HG03045 (cell line): ENCODE results near the gene SLC39A11.
"Not testable (repeated sequence)": the region's sequence is repeated elsewhere in the genome, so short reads cannot be mapped to it uniquely, and the experiment has no call there.

Experiments used
- ATAC-seq: cut with Tn5 transposase; IDR thresholded peaks from one replicate; pipeline ENCODE4 v1.9.1; 2021; ENCODE audit warnings: mild to moderate bottlenecking, moderate library complexity; ENCODE audit not compliant: unreplicated experiment

SLC39A11 gene

DNA sequence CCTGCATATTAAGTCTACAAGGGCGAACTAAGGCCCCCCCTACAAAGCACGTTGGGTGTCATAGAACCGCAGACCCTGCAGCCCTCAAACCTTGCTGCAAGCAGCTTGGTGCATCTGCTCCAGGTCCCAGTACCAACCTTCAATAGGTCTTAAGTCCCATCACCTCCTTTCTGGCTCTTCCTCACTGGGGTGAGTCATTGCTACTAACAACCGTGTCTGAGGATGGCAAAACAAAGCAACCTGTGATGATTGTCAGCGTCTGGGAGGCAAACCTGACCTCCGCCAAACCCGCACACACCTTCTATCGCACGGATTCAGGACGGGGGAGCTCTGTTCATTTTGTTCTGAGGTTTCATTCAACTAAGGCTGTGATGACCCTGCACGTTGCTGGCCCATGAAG lies 138.9 kb downstream of the SLC39A11 start:
- no peak for ATAC-seq

DNA sequence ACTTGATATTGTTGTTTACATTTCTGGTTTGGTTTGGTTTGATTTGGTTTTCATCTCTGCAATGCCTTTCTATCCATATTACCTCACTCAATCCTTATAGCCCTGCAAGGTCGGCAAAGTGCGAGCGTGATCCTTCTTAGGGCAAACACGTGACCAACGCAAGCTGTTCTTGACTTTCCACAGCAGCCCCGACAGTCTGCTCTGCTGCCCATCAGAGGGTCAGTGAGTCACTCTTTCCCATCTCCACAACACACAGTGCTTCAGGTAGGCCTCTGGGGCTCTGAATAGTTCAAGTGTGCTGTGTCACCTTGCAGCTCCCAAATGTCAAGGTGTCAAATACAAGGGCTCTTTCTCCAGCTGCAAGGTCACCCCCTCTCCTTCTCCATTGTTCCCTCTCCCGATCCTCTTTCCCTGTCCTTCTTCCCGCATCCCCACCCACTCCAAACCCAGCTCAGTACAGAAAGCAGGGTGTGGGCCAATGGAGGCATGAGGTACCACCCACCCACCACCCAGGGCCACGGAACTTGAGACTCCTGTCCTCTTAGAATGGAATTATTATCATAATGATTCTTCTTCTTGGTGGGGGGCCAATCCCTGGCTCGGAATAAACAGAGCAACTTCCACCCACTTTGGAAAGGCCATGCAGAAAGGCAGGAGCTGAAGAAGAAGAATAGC lies 139.7 kb downstream of the SLC39A11 start:
- ATAC-seq = no peak

DNA sequence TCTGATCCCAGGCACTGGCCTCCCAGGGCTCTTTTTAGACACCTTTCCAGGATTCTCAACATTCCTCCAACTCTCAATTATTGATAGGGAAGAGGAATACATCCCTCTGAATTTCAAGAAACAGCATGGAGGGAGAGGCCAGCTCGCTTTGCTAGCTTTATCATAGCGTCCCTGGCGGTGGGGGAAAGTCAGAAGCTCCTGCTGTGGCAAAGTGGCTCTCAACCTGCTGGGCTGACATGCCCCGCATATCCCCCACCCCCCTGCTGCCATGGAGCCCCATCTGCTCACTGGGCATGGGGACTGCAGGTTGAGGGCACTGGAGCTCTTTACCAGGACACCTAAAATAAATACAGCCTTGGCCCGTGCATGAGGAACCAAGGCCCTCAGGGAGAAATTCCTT lies 140.3 kb downstream of the SLC39A11 start:
- no peak for ATAC-seq

DNA sequence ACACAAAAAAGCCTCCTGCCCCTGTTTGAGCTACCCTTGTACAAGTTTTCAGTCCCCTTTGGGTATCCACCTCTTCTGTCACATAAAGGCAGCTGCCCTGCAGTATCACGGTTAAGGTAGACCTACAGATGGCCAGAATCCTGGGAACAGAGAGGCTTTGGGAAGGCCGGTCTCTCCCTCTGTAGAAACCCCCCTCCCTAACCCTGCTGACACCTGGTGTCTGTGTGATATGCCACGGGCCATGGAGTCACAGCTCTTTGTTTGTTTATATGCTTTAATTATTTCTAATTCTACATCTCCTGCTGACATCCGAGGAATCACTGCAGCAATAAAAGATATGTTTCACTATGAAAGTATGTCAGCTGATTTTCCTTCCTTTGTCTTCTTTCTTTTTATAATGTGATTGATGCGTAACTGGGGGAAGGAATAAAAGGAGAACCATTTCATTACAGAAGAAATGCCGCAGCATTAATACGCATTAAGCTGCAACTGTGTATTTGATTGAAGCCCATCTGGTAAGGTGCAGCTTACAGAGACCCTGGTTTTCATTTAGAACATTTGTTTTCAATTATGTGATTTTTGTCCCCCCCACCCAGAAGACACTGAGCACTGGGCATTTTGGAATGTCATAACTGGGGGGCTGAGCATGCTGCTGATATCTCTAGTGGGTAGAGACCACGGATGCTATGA lies 142.1 kb downstream of the SLC39A11 start:
- ATAC-seq = no peak

DNA sequence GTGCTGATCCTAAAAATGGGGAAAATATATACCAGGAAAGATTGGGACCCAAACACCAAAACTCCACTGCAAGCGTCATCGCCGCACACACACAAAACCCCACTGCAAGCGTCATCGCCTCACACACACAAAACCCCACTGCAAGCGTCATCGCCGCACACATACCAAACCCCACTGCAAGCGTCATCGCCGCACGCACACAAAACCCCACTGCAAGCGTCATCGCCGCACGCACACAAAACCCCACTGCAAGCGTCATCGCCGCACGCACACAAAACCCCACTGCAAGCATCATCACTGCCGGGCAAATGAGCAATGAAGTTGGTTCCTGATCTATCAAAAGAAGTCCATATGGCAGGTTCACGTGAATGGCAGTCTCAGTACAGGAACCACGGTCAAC lies 144.4 kb downstream of the SLC39A11 start:
- ATAC-seq = no peak

DNA sequence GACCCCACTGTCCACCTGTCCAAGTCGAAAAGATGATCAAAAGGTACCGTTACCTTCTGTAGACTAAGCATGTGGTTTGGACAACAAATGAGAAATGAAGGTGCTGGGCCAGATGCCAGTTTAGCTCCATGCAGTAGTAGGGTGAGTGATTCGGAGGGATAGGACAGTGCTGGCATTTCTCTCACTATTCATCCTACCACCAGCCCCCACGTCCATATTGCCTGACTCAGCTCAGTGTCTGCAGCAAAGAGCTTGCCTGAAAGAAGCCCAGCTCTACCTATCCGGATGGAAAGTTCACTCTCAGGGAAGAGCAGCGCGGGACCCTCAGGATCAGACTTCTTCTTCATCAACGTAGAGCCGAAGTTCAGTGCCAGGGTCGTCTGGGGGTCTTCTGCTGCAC lies 145.0 kb downstream of the SLC39A11 start:
- ATAC-seq = no peak

DNA sequence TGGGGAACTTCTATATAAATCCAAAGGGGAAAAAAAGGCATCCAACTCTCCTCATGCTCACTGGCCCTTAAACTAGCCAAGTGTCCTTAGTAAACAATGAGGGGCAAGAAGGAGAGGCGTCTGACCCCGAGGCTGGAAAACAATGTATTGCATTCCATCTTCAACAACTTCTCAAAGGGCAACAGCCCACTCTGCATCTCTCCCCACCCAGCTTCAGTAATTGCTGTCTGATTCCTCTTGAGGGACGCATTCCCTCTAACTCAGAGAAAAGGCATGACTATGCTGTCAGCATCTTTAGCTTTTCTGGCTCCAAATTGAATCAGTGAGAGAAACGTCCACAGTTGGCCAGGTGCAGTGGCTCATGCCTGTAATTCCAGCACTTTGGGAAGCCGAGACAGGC lies 145.8 kb downstream of the SLC39A11 start:
- no peak for ATAC-seq

DNA sequence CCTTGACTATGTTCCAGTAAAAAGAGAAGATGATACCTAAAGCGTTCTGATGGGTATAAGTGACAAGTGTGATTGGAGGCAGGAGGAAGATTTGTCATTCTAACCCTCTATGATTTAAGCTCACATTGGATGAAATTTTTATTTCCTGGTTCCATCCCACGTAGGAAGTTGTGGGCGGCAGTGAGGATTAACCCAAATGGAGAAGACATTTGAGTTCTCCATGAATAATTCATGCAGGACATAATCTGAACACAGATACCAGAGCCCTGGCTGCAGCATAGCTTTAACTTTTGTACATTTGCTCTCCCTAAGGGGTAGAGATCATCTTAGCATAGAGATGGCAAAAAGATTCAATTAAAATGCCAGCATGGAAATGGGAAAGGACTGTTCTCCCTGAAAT lies 146.3 kb downstream of the SLC39A11 start:
- ATAC-seq = no peak

DNA sequence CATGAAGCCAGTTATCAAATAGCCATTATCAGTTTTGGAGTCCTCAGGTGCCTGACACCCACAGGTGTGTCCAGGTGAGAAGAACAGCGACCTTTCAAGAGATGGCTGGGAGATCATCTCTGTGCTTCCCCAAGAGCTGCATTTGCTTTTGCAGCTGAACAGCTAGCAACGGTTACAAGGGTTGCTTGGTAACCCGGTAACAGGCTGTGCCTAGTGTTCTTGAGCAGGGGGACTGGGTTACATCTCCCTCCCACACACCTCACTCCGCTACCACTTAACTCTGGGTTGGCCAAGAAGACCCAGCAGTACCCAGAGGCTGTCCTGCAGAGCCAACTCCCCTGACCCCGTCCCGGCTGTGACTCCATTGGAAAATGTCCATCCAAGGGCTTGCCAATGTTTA lies 147.0 kb downstream of the SLC39A11 start:
- no peak for ATAC-seq

DNA sequence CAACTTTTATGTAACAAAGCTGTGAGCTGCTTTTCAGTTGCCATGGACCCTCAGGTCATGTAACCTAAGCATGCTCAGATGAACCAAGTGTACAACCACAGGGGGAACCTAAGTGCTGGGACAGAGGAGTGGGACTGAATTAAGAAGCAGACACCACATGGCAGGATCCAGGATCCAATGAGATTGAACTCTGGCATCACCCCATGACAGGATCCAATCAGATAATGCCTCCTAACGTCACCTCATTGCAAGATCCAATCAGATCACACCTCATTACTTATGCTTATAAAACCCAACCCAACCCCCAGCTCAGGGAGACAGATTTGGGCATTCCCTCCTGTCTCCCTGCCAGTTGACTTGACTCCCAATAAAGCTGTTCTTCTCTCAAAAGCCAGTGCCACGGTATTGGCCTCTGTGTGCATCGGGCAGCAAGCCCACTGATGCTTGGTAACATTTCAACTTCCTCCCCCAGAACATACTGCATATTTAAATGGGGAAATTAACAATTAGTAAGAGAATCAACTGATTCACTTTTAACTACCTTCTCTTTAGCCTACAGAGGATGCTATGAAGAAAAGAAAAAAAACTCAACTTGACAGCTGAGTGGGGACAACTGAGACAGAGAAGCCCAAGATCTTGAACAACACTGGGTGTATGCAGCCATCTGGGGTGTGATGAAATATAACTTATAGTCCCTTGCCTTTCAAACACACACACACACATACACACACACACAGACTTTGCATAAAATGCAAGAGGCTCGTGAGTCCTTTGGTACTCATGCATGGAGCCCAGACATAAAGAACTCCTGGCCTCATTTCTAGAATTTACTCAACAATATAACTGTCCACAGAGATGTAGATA lies 148.4 kb downstream of the SLC39A11 start:
- ATAC-seq = no peak

DNA sequence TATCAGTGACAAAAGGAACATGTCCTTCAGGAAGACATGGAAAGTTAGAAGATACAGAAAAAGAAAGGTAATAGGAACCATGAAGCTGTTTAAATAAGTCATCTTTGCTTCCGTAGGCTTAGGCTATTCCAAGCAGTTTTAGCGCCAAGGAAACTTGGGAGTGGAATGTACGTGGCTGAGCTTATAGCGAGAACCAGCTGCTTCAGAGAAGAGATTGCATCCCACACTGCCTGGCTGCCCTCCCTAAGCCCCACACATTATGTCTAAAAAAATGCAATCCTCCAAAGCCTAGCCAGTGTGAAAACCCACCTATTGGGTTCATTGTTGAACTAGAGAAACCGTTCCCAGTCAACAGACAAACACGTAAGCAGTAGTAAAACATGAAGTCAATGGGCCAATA lies 149.9 kb downstream of the SLC39A11 start:
- ATAC-seq = no peak

DNA sequence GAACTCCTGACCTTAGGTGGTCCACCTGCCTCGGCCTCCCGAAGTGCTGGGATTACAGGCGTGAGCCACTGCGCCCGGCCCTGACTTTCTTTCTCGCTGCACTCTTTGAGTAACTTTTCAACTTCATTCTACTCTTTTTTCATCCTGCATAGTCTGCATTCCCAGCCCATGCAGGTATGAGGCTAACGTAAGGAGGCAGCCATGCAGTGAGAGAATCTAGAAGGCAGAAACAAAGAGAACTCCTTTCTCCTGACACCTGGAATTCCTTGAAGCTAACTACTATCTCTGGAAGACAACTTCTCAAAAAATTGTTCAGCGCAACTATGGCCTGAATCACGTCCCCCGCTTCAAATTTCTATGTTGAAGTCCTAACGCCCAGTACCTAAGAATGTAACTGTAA lies 152.0 kb downstream of the SLC39A11 start:
- ATAC-seq = no peak

DNA sequence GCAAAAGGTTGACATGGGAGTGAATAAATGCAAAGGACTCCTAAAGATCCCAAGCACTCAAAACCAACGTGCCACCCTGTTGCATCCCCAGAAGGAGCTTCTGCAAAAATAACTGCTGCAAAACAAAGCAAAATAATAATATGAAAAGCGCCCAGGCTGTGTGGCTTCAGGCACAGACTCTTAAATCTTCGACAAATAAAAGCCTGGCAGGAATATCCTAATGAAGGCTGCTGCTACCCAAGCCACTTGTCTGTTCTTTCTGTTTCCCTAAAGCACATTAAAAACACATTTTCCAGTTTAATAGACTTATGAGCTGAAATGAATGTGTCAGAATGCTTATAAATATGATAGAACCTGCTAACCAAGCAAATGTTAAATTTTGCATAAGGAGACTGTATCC lies 154.0 kb downstream of the SLC39A11 start:
- no peak for ATAC-seq

DNA sequence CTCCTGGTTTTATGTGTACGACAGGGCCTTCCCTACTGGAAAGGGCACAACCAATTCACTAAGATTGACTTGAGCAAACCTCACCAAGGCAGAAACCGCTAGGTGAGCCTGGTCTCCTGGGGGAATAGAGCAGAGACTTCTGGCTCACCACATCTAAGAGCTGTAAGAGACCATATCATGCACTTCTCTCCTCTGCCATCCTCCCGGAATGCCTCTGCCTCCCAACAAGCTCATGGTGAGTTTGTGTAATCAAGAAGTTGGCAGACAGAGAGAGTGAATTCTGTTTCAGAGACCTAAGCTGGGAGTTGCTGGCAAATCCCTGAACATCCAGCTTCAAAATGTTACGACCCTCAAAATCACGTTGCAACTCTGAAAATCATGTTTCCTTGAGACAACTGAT lies 154.8 kb downstream of the SLC39A11 start:
- no peak for ATAC-seq

DNA sequence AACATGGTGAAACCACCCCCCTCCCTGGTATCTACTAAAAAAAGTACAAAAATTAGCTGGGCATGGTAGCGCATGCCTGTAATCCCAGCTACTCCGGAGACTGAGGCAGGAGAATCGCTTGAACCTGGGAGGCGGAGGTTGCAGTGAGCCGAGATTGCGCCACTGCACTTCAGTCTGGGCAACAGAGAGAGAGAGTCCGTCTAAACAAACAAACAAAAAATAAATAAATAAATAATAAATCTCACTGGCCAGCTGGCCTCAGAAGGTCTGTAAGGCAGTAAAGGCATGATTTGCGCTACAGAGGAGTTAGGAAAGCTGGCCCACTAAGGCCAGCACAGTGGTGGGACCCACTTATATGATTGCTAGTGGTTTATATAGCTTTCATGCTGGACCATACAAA lies 155.2 kb downstream of the SLC39A11 start:
- ATAC-seq = not testable (repeated sequence)

DNA sequence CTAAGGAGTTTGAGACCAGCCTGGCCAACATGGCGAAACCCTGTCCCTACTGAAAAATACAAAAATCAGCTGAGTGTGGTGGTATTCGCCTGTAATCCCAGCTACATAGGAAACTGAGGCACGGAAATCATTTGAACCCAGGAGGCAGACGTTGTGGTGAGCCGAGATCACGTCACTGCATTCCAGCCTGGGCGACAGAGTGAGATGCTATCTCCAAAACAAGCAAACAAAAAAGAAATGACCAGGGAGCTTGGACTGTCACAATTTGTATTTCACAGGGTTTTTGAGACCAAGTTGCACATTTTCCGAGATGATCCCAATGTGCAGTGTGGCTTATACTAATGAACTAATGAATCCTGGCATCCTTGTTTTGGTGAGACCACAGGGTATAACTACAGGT lies 156.5 kb downstream of the SLC39A11 start:
- no peak for ATAC-seq

DNA sequence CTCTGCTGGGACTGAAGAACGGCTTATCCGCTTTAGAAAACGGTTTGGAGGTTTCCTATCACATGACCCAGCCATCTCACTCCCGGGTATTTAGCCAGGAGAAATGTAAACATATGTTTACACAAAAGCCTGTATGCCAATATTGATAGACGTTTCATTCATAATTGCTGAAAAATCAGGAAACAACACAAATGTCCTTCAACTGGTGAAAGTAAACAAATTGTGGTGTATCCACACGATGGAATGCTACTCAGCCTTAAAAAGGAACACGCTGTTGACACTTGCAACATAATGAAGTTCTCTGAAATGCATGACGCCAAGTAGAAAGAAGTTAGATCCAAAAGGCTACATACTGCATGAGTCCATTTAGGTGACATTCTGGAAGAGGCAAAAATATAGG lies 157.6 kb downstream of the SLC39A11 start:
- ATAC-seq = no peak

DNA sequence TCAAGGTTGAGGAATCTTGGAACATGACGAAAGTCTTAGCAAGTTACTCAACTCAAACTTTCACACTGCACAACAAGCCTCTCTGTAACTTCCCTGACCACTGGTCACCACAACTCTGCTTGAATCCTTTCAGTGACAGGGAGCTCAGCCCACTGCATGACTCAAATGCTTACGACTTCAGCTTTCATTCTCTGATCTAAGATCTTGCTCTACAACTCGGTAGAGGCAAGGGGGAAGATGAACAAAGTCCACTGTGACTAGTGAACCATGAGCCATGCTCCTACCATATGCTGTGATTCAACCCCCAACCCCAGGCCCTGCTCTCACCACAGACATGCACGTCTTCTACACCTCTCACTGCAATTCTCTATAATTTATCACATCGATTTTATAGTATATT lies 160.9 kb downstream of the SLC39A11 start:
- ATAC-seq = no peak

DNA sequence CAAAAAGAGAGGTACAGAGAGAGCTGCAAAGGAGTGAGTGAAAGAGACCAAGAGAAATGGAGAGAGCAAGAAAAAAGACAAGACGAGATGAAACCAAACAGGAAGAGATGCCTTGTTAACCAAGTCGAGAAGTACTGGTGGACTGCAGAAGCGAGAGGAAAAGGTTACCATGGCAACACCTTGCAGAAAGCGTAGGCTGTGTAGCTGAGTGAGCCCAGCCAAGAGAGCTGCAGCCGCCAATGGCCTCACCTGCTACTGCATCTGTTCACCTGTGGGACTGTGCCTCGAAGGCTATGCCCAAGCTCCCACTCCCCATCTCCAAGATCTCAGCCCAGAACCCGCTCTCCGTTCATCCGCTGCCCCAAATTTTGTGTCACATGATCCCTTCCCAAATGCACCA lies 161.3 kb downstream of the SLC39A11 start:
- ATAC-seq = no peak

DNA sequence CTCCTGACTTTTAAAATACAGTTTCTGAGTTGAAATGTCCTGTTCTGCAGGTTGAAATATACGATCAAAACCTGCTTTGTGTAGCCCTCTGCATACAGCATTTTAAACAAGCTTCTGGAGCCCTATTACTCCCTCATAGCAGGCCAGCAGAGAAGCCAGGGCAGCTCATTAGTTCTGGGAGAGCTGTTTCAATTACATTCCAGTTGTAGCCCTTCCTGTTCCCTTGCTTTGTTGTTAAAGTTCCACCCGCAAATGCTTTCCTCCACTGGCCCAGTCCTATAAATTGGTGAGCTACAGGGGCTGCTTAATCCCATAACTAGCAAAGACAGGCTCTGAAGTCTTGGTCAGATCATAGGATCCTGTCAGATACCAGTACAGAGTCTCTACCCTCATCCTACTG lies 162.5 kb downstream of the SLC39A11 start:
- no peak for ATAC-seq

DNA sequence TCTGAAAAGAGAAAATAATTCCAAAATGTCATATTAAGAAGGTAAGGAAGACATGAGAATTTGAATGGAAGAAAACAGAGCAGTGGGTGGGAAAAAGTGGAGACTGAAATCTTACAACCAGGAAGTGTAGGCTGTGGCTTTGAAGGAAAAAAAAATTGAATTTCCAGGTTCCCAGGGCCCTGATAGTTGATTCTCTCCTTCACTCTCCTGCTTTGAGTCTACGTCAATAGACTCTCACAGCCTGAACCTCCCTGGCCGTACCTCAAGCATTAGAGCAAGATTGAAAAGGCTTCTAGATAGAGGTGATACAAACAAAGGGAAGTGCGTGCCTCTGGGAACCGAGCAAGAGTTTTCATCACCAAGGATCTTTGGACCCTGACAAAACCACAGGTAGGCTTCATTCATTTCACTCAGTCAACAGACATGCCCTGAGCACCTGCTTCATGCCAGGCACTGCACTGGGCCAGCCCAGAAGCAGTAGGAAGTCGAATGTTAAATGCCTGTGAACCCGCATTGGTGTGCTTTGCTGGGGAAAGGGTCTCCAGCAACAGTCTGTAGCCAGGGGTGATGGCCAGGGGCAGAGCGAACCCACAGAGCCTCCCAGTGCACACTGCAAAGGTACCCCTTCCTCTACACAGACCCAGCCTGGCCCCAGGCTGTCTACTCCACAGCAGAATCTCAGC lies 163.9 kb downstream of the SLC39A11 start:
- ATAC-seq = no peak
